ENCODE results near the gene MUC6. TPM values are rescaled to one million over a fixed set of nuclear protein-coding genes. Genes with fewer than 3 reads are reported as not detected.

The MUC6 gene
- total RNA-seq, 3 donors from 2014 or later = not detected

- DNase-seq = no peak
- ATAC-seq = no peak
- Histone ChIP-seq H3K36me3 (ENCODE audit: low read depth) (no peaks in the 10 kb centered on the region), H3K4me1 (ENCODE audit: low read depth) (no peaks in the 10 kb centered on the region), H3K4me3 (no peak overlapping the region), H3K9me3 (no peaks in the 10 kb centered on the region)
- no peak for TF ChIP-seq CTCF (IDR thresholded peaks at IDR 0.05)
- intact Hi-C loops (cut with DNase I, micrococcal nuclease) = no loop called here
Measured at GRCh38 chr11:970319-970871, 66.1 kb downstream of the MUC6 start.

- H3K4me1 ChIP-seq (ENCODE audit: low read depth) = no peaks in the 10 kb centered on the region
- no peak for ATAC-seq
- no peaks in the 10 kb centered on the region for H3K36me3 ChIP-seq (ENCODE audit: low read depth)
- intact Hi-C loops (cut with DNase I, micrococcal nuclease) = no loop called here
- H3K9me3 ChIP-seq = no peaks in the 10 kb centered on the region
- TF ChIP-seq CTCF (IDR thresholded peaks at IDR 0.05) = no peak
- no peak for DNase-seq
- H3K4me3 ChIP-seq = no peak overlapping the region
Measured at GRCh38 chr11:969651-970205, 66.8 kb downstream of the MUC6 start.

GRCh38 chr11:968822-969221, 67.7 kb downstream of the MUC6 start:
- TF ChIP-seq CTCF (IDR thresholded peaks at IDR 0.05) = no peak
- ATAC-seq = no peak
- no peak for DNase-seq
- no peaks in the 10 kb centered on the region for H3K36me3 ChIP-seq (ENCODE audit: low read depth)
- no peaks in the 10 kb centered on the region for H3K4me1 ChIP-seq (ENCODE audit: low read depth)
- H3K9me3 ChIP-seq = no peaks in the 10 kb centered on the region
- intact Hi-C loops (cut with DNase I, micrococcal nuclease) = no loop called here
- no peak overlapping the region for H3K4me3 ChIP-seq

GRCh38 chr11:967995-968751, 68.3 kb downstream of the MUC6 start:
- Histone ChIP-seq H3K9me3 (no peaks in the 10 kb centered on the region), H3K36me3 (ENCODE audit: low read depth) (no peaks in the 10 kb centered on the region)

GRCh38 chr11:965206-965775, 71.2 kb downstream of the MUC6 start:
- TF ChIP-seq CTCF (IDR thresholded peaks at IDR 0.05) = no peak
- no peak for ATAC-seq
- intact Hi-C loops (cut with DNase I, micrococcal nuclease) = no loop called here

More at GRCh38 chr11:967995-968751, 68.3 kb downstream of the MUC6 start:
- TF ChIP-seq CTCF (IDR thresholded peaks at IDR 0.05) = no peak
- DNase-seq (no peak), ATAC-seq (no peak)
- no peak overlapping the region for H3K4me3 ChIP-seq
- intact Hi-C loops (cut with DNase I, micrococcal nuclease) = no loop called here
- H3K4me1 ChIP-seq (ENCODE audit: low read depth) = no peaks in the 10 kb centered on the region

More at GRCh38 chr11:965206-965775, 71.2 kb downstream of the MUC6 start:
- Histone ChIP-seq H3K4me3 (no peak overlapping the region), H3K4me1 (ENCODE audit: low read depth) (no peaks in the 10 kb centered on the region), H3K9me3 (no peaks in the 10 kb centered on the region), H3K36me3 (ENCODE audit: low read depth) (no peaks in the 10 kb centered on the region)
- no peak for DNase-seq
